Thyroid gland (tissue), 4 donors: Measurements from ENCODE around the gene THSD7A. TPM values are rescaled to one million over a fixed set of nuclear protein-coding genes. Genes with fewer than 3 reads are reported as not detected.

Source experiments
- DNase-seq, 2 donors: peaks; one replicate each; pipeline ENCODE4 v3.0.0-alpha.2; 2019
- H3K27ac ChIP-seq, 3 donors: fragments of 200-600 bp; sonication (generic); 1 replicate in 2 of 3; 2 replicates in 1 of 3; pipeline ENCODE4 v1.5.1; 2016 to 2019; ENCODE audit warnings: mild to moderate bottlenecking in 1 of 3, moderate library complexity in 1 of 3
- H3K27me3 ChIP-seq: fragments of 200-600 bp; sonication (generic); one replicate; pipeline ENCODE4 v1.5.1; 2019
- H3K36me3 ChIP-seq, 2 donors: fragments of 200-600 bp; sonication (generic); one replicate each; pipeline ENCODE4 v1.5.1; 2016 to 2019
- H3K4me1 ChIP-seq, 2 donors: fragments of 200-600 bp; sonication (generic); one replicate each; pipeline ENCODE4 v1.5.1; 2017 to 2019
- H3K4me3 ChIP-seq, 3 donors: fragments of 200-600 bp; sonication (generic); replicated peaks in 1 of 3; 1 replicate in 2 of 3; 2 replicates in 1 of 3; pipeline ENCODE4 v1.5.1; 2016; ENCODE audit warnings: mild to moderate bottlenecking in 1 of 3
- H3K9me3 ChIP-seq: fragments of 200-600 bp; sonication (generic); one replicate; pipeline ENCODE4 v1.5.1; 2017
- POLR2A ChIP-seq, 2 donors: fragments of 450-650 bp; IDR thresholded peaks; one replicate each; pipeline ENCODE4 v1.6.1; 2017; ENCODE audit warnings: antibody characterized with exemption in 2 of 2, mild to moderate bottlenecking in 2 of 2, moderate library complexity in 1 of 2
- WGBS, 2 donors: methylation state at CpG; one replicate each; pipeline ENCODE4 v1.1.5; 2017; 5-methylcytosine and 5-hydroxymethylcytosine counted together
- intact Hi-C: fragments of 100-400 bp; cut with DNase I; formaldehyde crosslinking; loops from one replicate; pipeline ENCODE4 v1.15.1; 2023
- total RNA-seq, 4 donors: library from RNA; depleted of rRNA; stranded (reverse); fragments of >200 nt; gene quantifications; one replicate each; pipeline ENCODE4 v1.2.3, GENCODE V29; 2016
- TF ChIP-seq, protein P1 (sequence below), 6 experiments: fragments of 200-600 bp in 3 of 6; fragments of 450-650 bp in 3 of 6; sonication (generic) in 3 of 6; IDR thresholded peaks; one replicate each; pipeline ENCODE4 v1.5.1; 2016 to 2019; ENCODE audit warnings: antibody characterized with exemption in 6 of 6, mild to moderate bottlenecking in 2 of 6, inconsistent platforms in 1 of 6, moderate library complexity in 1 of 6

The THSD7A gene
- total RNA-seq, 4 donors from 2014 or later = 4.2 to 6.1 (median 5.8) TPM

DNA sequence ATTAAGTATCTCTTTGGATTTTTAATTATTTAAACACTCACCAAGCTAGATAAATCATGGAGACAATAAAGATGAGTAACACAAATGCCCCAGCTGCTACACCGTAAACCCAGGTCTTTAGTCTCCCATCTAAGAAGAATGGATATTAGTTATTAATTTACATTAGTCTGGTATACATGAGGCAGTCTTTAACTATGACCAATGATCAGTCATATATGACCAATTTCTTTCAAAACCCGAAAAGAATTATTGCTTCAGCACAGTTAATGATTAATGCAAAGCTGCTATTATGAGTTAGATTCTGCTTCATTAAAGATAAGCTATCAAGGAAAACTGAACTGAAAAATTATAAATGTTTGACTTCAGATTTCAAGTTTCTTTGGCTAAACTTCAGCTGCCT lies 455.5 kb downstream of the THSD7A start:
- TF ChIP-seq, protein P1, sequence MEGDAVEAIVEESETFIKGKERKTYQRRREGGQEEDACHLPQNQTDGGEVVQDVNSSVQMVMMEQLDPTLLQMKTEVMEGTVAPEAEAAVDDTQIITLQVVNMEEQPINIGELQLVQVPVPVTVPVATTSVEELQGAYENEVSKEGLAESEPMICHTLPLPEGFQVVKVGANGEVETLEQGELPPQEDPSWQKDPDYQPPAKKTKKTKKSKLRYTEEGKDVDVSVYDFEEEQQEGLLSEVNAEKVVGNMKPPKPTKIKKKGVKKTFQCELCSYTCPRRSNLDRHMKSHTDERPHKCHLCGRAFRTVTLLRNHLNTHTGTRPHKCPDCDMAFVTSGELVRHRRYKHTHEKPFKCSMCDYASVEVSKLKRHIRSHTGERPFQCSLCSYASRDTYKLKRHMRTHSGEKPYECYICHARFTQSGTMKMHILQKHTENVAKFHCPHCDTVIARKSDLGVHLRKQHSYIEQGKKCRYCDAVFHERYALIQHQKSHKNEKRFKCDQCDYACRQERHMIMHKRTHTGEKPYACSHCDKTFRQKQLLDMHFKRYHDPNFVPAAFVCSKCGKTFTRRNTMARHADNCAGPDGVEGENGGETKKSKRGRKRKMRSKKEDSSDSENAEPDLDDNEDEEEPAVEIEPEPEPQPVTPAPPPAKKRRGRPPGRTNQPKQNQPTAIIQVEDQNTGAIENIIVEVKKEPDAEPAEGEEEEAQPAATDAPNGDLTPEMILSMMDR (IDR thresholded peaks at IDR 0.05) = no peak
- TF ChIP-seq POLR2A (IDR thresholded peaks at IDR 0.05) = no peak
- Histone ChIP-seq H3K9me3 (no peaks in the 10 kb centered on the region), H3K4me3 (no peak overlapping the region), H3K36me3 (no peaks in the 10 kb centered on the region), H3K27ac (no peak overlapping the region), H3K27me3 (no peaks in the 10 kb centered on the region), H3K4me1 (peaks cover 4 to 9% of the 10 kb centered on the region in 2 donors)
- DNase-seq = no peak
- intact Hi-C loops = no loop called here
- WGBS, 2 donors = 92 to 94% methylated on average over 2 of the region's 2 CpGs

DNA sequence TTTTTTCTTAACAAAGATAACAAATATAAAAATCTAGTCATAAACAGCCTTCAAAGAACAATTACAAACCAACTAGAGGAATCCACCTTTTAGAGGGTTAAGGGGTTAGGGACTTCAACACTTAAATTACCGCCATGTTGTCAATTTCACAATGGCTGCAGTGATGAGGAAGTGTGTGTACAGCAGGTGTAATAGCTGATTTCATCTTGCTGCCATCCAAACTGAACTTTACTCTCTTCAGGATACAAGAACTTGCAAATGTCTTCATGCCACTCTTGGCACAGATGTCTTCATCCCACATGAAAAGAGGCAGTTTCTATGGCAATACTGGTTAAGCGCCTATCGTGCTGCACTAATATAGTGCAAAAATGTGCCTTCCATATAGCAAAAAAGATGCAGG lies 457.4 kb downstream of the THSD7A start:
- H3K4me1 ChIP-seq = no peaks in the 10 kb centered on the region
- TF ChIP-seq, protein P1 (IDR thresholded peaks at IDR 0.05) = no peak
- no peak for TF ChIP-seq POLR2A (IDR thresholded peaks at IDR 0.05)
- no peak for DNase-seq
- H3K27me3 ChIP-seq = no peaks in the 10 kb centered on the region
- H3K36me3 ChIP-seq = no peaks in the 10 kb centered on the region
- WGBS, 2 donors = 87 to 97% methylated on average over 3 of the region's 3 CpGs
- intact Hi-C loops = no loop called here
- H3K27ac ChIP-seq = no peak overlapping the region
- no peak overlapping the region for H3K4me3 ChIP-seq
- H3K9me3 ChIP-seq = no peaks in the 10 kb centered on the region

DNA sequence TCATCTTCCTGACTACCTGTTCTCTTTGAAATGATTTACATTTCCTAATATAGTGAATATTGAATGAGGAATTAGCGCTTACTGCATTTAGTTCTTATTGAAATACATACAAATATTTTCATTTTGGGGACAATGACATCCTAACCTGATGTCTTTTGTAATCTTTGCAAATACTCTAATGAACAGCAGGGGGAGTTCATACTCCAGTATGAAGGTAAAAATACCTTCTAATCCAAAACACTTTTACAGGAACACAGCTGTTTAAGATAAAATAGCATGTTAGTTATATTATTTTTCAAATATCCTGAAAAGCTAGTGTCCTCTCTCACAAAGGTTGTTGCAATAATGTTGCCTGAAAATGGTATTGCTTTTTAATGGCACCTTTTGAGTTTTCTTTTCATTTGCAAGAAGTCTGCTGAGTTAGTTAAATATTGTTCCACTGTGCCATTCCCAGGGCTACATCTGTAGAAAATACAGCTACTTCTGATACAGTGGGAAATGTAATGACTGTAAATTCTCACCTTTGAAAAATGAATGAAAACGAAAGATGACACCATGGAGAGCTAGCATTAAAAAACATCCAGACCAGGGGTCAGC lies 458.4 kb downstream of the THSD7A start:
- no peak for DNase-seq
- H3K9me3 ChIP-seq = no peaks in the 10 kb centered on the region
- intact Hi-C loops = no loop called here
- H3K4me1 ChIP-seq = no peaks in the 10 kb centered on the region
- 66 to 76% methylated on average over 2 of the region's 2 CpGs for WGBS, 2 donors
- no peak for TF ChIP-seq POLR2A (IDR thresholded peaks at IDR 0.05)
- TF ChIP-seq, protein P1 (IDR thresholded peaks at IDR 0.05) = peak; percentile 14 to 69 (median 54)
- no peak overlapping the region for H3K27ac ChIP-seq
- H3K27me3 ChIP-seq = no peaks in the 10 kb centered on the region
- H3K4me3 ChIP-seq = no peak overlapping the region
- no peaks in the 10 kb centered on the region for H3K36me3 ChIP-seq

DNA sequence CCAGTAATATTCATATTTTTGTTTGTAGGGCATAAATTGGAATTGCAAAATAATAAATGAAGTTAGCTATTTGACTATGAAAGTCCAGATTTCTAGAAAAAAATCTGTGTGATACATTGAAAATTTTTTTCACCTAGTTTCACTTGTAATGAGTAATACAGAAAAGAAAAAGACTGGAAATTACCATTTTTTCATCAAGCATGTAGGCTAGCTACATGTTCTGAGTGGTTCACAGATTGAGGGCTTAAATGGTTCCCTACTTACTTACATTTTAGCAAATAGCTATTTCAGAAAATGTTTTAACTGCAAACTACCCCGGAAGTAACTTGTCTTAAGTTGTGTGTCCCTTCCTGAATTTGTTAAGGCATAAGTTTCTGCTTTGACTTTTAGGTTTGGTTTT lies 462.3 kb downstream of the THSD7A start:
- Histone ChIP-seq H3K4me1 (no peaks in the 10 kb centered on the region), H3K27ac (no peak overlapping the region), H3K27me3 (no peaks in the 10 kb centered on the region), H3K36me3 (no peaks in the 10 kb centered on the region), H3K4me3 (no peak overlapping the region), H3K9me3 (no peaks in the 10 kb centered on the region)
- DNase-seq = no peak
- 90 to 95% methylated on average over 1 of the region's 1 CpG for WGBS, 2 donors
- TF ChIP-seq POLR2A (IDR thresholded peaks at IDR 0.05) = no peak
- TF ChIP-seq, protein P1 (IDR thresholded peaks at IDR 0.05) = no peak
- intact Hi-C loops = no loop called here

DNA sequence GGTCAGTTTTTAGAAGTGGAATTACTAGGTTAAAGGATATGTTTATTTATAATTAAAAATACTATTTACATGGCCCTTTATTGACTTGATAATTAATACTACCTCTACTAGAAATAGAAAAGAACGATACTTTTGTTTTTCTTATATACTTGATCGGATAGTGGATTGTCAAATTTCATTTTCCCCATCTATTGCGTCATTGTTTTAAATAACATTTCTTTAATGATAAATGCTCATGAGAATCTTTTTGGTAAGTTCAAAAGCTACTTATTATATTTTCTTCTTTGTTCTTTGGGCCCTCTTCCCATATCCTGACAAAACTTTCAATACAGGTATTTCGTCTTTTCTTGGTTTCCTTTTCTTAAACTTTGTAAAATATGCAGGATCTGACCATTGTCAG lies 465.9 kb downstream of the THSD7A start:
- DNase-seq = no peak
- Histone ChIP-seq H3K4me3 (no peak overlapping the region), H3K27me3 (no peaks in the 10 kb centered on the region), H3K27ac (no peak overlapping the region), H3K9me3 (no peaks in the 10 kb centered on the region), H3K36me3 (no peaks in the 10 kb centered on the region), H3K4me1 (no peaks in the 10 kb centered on the region)
- TF ChIP-seq, protein P1 (IDR thresholded peaks at IDR 0.05) = no peak
- no peak for TF ChIP-seq POLR2A (IDR thresholded peaks at IDR 0.05)
- intact Hi-C loops = no loop called here
- WGBS, 2 donors = 93 to 95% methylated on average over 4 of the region's 4 CpGs
